ENCODE measurements around the gene CACUL1. TPM values are rescaled to one million over a fixed set of nuclear protein-coding genes. Genes with fewer than 3 reads are reported as not detected.
"Not testable (repeated sequence)": the region's sequence is repeated elsewhere in the genome, so short reads cannot be mapped to it uniquely, and the experiment has no call there.

Gene CACUL1
- total RNA-seq, 4 donors from 2014 or later: 13.1 to 29.1 (median 23.2) TPM

DNA sequence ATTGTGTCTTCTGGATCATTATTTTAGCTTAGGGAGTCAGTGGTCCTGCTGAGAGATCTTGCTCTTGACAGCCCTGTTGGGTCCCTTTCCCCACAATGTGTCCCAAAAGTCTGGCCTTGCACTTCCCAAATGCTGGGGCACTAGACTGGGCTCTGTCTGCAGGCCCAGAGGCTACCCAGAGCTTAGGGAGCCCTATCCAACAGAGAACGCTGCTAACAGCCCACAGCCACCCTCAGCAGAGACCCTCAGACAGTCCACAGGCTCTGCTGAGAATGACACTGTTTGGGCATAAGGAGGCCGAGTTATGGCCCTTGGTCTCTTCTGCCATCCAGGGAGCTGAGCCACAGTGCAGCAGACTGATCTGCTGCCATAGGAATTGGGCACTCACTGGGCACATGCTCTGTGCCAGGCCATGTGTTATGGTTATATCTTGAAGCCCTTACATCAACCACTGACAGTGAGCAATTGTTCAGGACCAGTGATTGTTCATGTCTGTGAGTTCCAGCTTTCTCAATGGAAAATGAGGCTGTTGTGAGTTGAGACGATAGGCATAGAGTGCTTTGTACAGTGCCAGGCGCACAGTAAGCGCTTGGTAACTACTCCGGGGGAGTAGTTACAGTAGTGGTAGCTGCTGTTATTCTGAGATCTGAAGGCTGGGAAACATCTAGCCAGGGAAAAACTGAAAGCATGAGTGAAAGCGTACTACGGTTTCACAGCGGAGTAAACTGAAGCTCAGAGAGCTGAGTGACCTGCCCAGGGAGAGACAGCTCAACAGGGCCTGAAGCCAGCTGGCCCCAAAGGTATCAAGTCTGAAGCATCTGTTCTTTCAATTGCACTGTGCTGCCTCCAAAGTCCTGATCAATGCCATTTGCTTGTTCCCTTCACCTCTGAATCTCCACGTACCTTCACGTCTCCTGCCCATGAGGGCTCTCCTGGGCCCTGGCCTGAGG, 81.7 kb downstream of the CACUL1 start:
- H3K9me3 ChIP-seq: no peaks in the 10 kb centered on the region
- no peak overlapping the region for H3K27ac ChIP-seq
- peaks cover 0 to 6% (median 0%) of the 10 kb centered on the region in 4 donors for H3K4me1 ChIP-seq
- no peak for DNase-seq
- no peak for TF ChIP-seq POLR2A (IDR thresholded peaks at IDR 0.05)
- TF ChIP-seq, protein P1, sequence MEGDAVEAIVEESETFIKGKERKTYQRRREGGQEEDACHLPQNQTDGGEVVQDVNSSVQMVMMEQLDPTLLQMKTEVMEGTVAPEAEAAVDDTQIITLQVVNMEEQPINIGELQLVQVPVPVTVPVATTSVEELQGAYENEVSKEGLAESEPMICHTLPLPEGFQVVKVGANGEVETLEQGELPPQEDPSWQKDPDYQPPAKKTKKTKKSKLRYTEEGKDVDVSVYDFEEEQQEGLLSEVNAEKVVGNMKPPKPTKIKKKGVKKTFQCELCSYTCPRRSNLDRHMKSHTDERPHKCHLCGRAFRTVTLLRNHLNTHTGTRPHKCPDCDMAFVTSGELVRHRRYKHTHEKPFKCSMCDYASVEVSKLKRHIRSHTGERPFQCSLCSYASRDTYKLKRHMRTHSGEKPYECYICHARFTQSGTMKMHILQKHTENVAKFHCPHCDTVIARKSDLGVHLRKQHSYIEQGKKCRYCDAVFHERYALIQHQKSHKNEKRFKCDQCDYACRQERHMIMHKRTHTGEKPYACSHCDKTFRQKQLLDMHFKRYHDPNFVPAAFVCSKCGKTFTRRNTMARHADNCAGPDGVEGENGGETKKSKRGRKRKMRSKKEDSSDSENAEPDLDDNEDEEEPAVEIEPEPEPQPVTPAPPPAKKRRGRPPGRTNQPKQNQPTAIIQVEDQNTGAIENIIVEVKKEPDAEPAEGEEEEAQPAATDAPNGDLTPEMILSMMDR (IDR thresholded peaks at IDR 0.05): no peak
- no peak for TF ChIP-seq POLR2AphosphoS5 (IDR thresholded peaks at IDR 0.05)
- no peak for TF ChIP-seq EP300 (IDR thresholded peaks at IDR 0.05; ENCODE audit: low read depth)
- in situ Hi-C loops (cut with MboI; ENCODE audit: low pct_ligation_motif_present in 1 of 4, low pct_unique_long_range_greater_than_20kb in 1 of 4, low sequenced_read_pairs in 3 of 4) (no loop called here), intact Hi-C loops (cut with DNase I; ENCODE audit: low total_unique reads) (no loop called here)
- no peaks in the 10 kb centered on the region for H3K36me3 ChIP-seq
- no peak overlapping the region for H3K4me3 ChIP-seq
- 70 to 96% methylated on average over 4 to 10 of the region's 11 CpGs for WGBS, 2 donors (ENCODE audit: low coverage in 1 of 2)
- no peaks in the 10 kb centered on the region for H3K27me3 ChIP-seq

DNA sequence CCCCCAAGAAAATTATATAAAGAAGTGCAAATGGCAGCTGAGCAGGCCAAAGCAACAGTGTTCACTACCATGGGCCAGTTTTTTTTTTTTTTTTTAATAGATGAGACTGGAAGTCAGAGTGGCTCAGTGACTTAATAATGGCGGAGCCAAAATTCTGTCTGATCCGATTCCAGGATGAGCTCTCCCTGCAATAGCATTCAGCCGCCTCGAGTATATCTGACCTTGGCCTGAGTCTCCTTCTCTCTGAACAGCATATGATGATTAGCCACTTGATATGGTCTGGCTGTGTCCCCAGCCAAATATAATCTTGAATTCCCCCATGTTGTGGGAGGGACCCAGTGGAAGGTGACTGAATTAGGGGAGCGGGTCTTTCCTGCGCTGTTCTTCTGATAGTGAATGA, 82.6 kb downstream of the CACUL1 start:
- intact Hi-C loops (cut with DNase I; ENCODE audit: low total_unique reads): no loop called here
- H3K4me3 ChIP-seq: no peak overlapping the region
- no peak overlapping the region for H3K27ac ChIP-seq
- H3K27me3 ChIP-seq: no peaks in the 10 kb centered on the region
- no peaks in the 10 kb centered on the region for H3K36me3 ChIP-seq
- H3K9me3 ChIP-seq: no peaks in the 10 kb centered on the region
- no peak for TF ChIP-seq POLR2AphosphoS5 (IDR thresholded peaks at IDR 0.05)
- no peak for TF ChIP-seq POLR2A (IDR thresholded peaks at IDR 0.05)
- TF ChIP-seq, protein P1 (IDR thresholded peaks at IDR 0.05): no peak
- TF ChIP-seq EP300 (IDR thresholded peaks at IDR 0.05; ENCODE audit: low read depth): no peak
- no peak for DNase-seq
- WGBS, 2 donors (ENCODE audit: low coverage in 1 of 2): 75% methylated on average over 6 of the region's 6 CpGs; no CpG with 5 or more reads in 1 of the 2 donors
- in situ Hi-C loops (cut with MboI; ENCODE audit: low pct_ligation_motif_present in 1 of 4, low pct_unique_long_range_greater_than_20kb in 1 of 4, low sequenced_read_pairs in 3 of 4): no loop called here
- peaks cover 0 to 6% (median 0%) of the 10 kb centered on the region in 4 donors for H3K4me1 ChIP-seq

DNA sequence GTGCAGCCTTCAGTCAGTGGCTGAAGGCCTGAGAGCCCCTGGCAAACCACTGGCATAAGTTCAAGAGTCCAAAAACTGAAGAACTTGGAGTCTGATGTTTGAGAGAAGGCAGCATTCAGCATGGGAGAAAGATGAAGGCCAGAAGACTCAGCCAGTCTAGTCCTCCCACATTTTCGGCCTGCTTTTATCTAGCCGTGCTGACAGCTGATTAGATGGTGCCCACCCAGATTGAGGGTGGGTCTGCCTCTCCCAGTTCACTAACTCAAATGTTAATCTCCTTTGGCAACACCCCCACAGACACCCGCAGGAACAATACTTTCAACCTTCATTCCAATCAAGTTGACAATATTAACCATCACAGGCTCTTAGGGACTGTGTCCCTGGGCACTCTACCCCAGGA, 83.5 kb downstream of the CACUL1 start:
- 82 to 87% methylated on average over 3 of the region's 3 CpGs for WGBS, 2 donors (ENCODE audit: low coverage in 1 of 2)
- H3K4me3 ChIP-seq; H3K27ac ChIP-seq; H3K27me3 ChIP-seq; H3K9me3 ChIP-seq; H3K4me1 ChIP-seq; in situ Hi-C loops (cut with MboI; ENCODE audit: low pct_ligation_motif_present in 1 of 4, low pct_unique_long_range_greater_than_20kb in 1 of 4, low sequenced_read_pairs in 3 of 4); intact Hi-C loops (cut with DNase I; ENCODE audit: low total_unique reads); DNase-seq; H3K36me3 ChIP-seq: not testable (repeated sequence)

DNA sequence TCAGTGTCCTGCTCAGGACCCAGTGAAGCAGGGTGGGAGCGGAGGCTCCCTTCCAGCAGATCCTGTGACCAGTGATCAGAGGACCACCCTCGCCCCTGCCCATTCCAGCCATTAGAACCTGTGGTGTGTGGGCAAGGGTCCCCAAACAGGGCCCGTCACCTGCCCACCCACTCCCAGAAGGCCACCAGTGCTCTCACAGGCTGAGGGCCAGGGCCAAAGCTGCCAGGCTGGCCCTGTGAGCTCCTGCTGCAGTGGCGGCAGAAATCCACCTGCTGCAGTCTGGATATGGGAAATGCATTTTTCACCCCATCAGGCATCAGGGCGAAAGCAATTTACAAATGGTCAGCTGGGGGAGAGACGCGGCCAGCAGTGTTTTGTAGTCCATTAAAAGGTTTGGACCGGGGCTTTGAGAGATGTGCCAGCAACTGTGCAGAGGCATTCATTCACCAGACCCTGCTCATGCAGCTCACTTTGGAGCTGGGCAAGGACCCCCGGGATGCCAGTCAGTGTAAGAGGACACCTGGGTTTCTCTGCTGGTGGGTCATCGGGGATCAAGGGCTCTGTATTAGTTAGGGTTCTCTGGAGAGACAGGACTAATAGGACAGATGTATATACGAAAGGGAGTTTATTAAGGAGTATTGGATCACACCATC, 84.2 kb downstream of the CACUL1 start:
- WGBS, 2 donors (ENCODE audit: low coverage in 1 of 2): 95% methylated on average over 11 of the region's 11 CpGs; no CpG with 5 or more reads in 1 of the 2 donors
- intact Hi-C loops (cut with DNase I; ENCODE audit: low total_unique reads): no loop called here
- peak overlapping the region in 1 of 4 donors; percentile 21 for H3K27ac ChIP-seq
- H3K9me3 ChIP-seq: no peaks in the 10 kb centered on the region
- TF ChIP-seq EP300 (IDR thresholded peaks at IDR 0.05; ENCODE audit: low read depth): no peak
- TF ChIP-seq POLR2A (IDR thresholded peaks at IDR 0.05): no peak
- no peaks in the 10 kb centered on the region for H3K36me3 ChIP-seq
- in situ Hi-C loops (cut with MboI; ENCODE audit: low pct_ligation_motif_present in 1 of 4, low pct_unique_long_range_greater_than_20kb in 1 of 4, low sequenced_read_pairs in 3 of 4): no loop called here
- H3K27me3 ChIP-seq: no peaks in the 10 kb centered on the region
- H3K4me1 ChIP-seq: peaks cover 0 to 6% (median 0%) of the 10 kb centered on the region in 4 donors
- H3K4me3 ChIP-seq: no peak overlapping the region
- DNase-seq: no peak

DNA sequence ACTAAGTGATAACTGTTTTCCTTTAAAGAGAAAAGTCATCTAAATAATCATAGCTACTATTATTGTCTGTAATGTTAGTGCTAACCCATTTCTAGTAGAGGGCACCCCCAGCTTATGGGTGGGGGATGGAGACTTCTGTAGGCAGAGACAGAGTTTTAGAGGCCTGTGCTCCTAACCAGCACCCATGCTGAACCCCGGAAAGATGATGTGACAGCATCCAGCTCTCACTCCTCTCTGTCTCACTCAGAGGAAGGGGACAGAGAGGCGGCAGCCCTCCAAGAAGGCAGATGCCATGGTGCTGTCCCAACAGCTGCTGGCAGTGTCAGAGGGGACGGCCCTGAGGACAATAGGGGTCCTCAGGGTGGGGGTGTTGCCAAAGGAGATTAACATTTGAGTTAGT, 84.9 kb downstream of the CACUL1 start:
- Histone ChIP-seq H3K4me3 (no peak overlapping the region), H3K27ac (peak overlapping the region in 1 of 4 donors; percentile 21), H3K9me3 (no peaks in the 10 kb centered on the region), H3K4me1 (peaks cover 0 to 6% (median 0%) of the 10 kb centered on the region in 4 donors), H3K36me3 (no peaks in the 10 kb centered on the region), H3K27me3 (no peaks in the 10 kb centered on the region)
- intact Hi-C loops (cut with DNase I; ENCODE audit: low total_unique reads) (no loop called here), in situ Hi-C loops (cut with MboI; ENCODE audit: low pct_ligation_motif_present in 1 of 4, low pct_unique_long_range_greater_than_20kb in 1 of 4, low sequenced_read_pairs in 3 of 4) (no loop called here)
- DNase-seq: no peak
- no peak for TF ChIP-seq EP300 (IDR thresholded peaks at IDR 0.05; ENCODE audit: low read depth)
- TF ChIP-seq, protein P1 (IDR thresholded peaks at IDR 0.05): no peak
- TF ChIP-seq POLR2AphosphoS5 (IDR thresholded peaks at IDR 0.05): no peak
- TF ChIP-seq POLR2A (IDR thresholded peaks at IDR 0.05): no peak
- WGBS, 2 donors (ENCODE audit: low coverage in 1 of 2): 75% methylated on average over 3 of the region's 3 CpGs; no CpG with 5 or more reads in 1 of the 2 donors

All from transverse colon (tissue), 4 donors.